Loucy (cell line): ENCODE results near the gene SOHLH1.

Experiments used
- H2AFZ ChIP-seq: fragments of 200-600 bp; sonication (generic); 2 replicates; pipeline ENCODE4 v1.6.0; 2016; ENCODE audit warnings: antibody characterized with exemption, mild to moderate bottlenecking, low read length, moderate library complexity
- H3F3A ChIP-seq: fragments of 200-600 bp; 2 replicates; pipeline ENCODE4 v1.6.0; 2016; ENCODE audit warnings: antibody characterized with exemption, low read depth, mild to moderate bottlenecking
- H3K27me3 ChIP-seq: fragments of 200-600 bp; sonication (generic); 2 replicates; pipeline ENCODE4 v1.6.1; 2014; ENCODE audit warnings: low read length, mild to moderate bottlenecking; ENCODE audit not compliant: insufficient read depth, poor library complexity, severe bottlenecking
- H3K36me3 ChIP-seq: fragments of 200-600 bp; sonication (generic); 2 replicates; pipeline ENCODE4 v1.6.1; 2016; ENCODE audit warnings: low read length; ENCODE audit not compliant: insufficient read depth
- H3K4me1 ChIP-seq: fragments of 200-600 bp; sonication (generic); 2 replicates; pipeline ENCODE4 v1.5.1; 2014; ENCODE audit warnings: low read length, mild to moderate bottlenecking; ENCODE audit not compliant: insufficient read depth, poor library complexity, severe bottlenecking
- H3K4me2 ChIP-seq: fragments of 200-600 bp; sonication (generic); 2 replicates; pipeline ENCODE4 v1.6.0; 2014; ENCODE audit warnings: antibody characterized with exemption, low read length, low read depth, mild to moderate bottlenecking; ENCODE audit not compliant: poor library complexity, severe bottlenecking
- H3K4me3 ChIP-seq: fragments of 200-600 bp; sonication (generic); 2 replicates; pipeline ENCODE4 v1.5.1; 2014; ENCODE audit warnings: low read length, mild to moderate bottlenecking, mixed read lengths; ENCODE audit not compliant: poor library complexity, severe bottlenecking
- H3K79me2 ChIP-seq: fragments of 200-600 bp; sonication (generic); 2 replicates; pipeline ENCODE4 v1.6.1; 2014; ENCODE audit warnings: low read length; ENCODE audit not compliant: insufficient read depth
- H3K9ac ChIP-seq: fragments of 200-600 bp; sonication (generic); 2 replicates; pipeline ENCODE4 v1.6.0; 2014; ENCODE audit warnings: mild to moderate bottlenecking, low read depth, low read length, moderate library complexity; ENCODE audit not compliant: poor library complexity, severe bottlenecking
- H3K9me2 ChIP-seq: fragments of 200-600 bp; sonication (generic); replicated peaks from 2 replicates; pipeline ENCODE4 v1.6.1; 2016; ENCODE audit warnings: low read depth, low read length, mixed read lengths
- H3K9me3 ChIP-seq: fragments of 200-600 bp; sonication (generic); 2 replicates; pipeline ENCODE4 v1.6.1; 2014; ENCODE audit warnings: mild to moderate bottlenecking, antibody characterized with exemption, low read length, low read depth; ENCODE audit not compliant: insufficient read depth
- H4K20me1 ChIP-seq: fragments of 200-600 bp; sonication (generic); 2 replicates; pipeline ENCODE4 v1.6.0; 2014; ENCODE audit warnings: antibody characterized with exemption, low read length, mild to moderate bottlenecking; ENCODE audit not compliant: insufficient read depth, poor library complexity, severe bottlenecking
- CTCF ChIP-seq: fragments of 200-600 bp; sonication (generic); conservative IDR thresholded peaks from 2 replicates; pipeline ENCODE4 v1.5.1; 2014; ENCODE audit warnings: mild to moderate bottlenecking, antibody characterized with exemption, low read length
- EZH2phosphoT487 ChIP-seq: fragments of 200-600 bp; IDR thresholded peaks from 2 replicates; pipeline ENCODE4 v1.6.1; 2018; ENCODE audit warnings: antibody characterized with exemption, mild to moderate bottlenecking, moderate library complexity, borderline replicate concordance

The SOHLH1 gene

GRCh38 chr9:135715056-135715595 lies 15.8 kb upstream of the SOHLH1 start:
- Histone ChIP-seq H3F3A (no peaks in the 10 kb centered on the region), H3K79me2 (no peaks in the 10 kb centered on the region), H3K9ac (no peak overlapping the region), H3K9me2 (no peaks in the 10 kb centered on the region), H4K20me1 (no peaks in the 10 kb centered on the region), H2AFZ (no peak overlapping the region), H3K27me3 (no peaks in the 10 kb centered on the region), H3K9me3 (no peaks in the 10 kb centered on the region; the same call in 1 of the 2 replicates), H3K4me2 (no peak overlapping the region), H3K4me3 (no peak overlapping the region), H3K4me1 (no peaks in the 10 kb centered on the region), H3K36me3 (no peaks in the 10 kb centered on the region)
- TF ChIP-seq CTCF, result no peak
- TF ChIP-seq EZH2phosphoT487, result no peak

GRCh38 chr9:135714242-135715055 lies 15.2 kb upstream of the SOHLH1 start:
- H3F3A ChIP-seq, result no peaks in the 10 kb centered on the region
- H3K4me1 ChIP-seq, result no peaks in the 10 kb centered on the region
- no peaks in the 10 kb centered on the region for H3K79me2 ChIP-seq
- no peaks in the 10 kb centered on the region for H3K36me3 ChIP-seq
- H3K27me3 ChIP-seq, result no peaks in the 10 kb centered on the region
- no peaks in the 10 kb centered on the region for H3K9me2 ChIP-seq
- no peaks in the 10 kb centered on the region for H4K20me1 ChIP-seq
- H3K9me3 ChIP-seq, result no peaks in the 10 kb centered on the region; the same call in 1 of the 2 replicates
- no peak for TF ChIP-seq EZH2phosphoT487
- no peak for TF ChIP-seq CTCF
- H3K4me3 ChIP-seq, result no peak overlapping the region
- no peak overlapping the region for H2AFZ ChIP-seq
- H3K4me2 ChIP-seq, result no peak overlapping the region
- no peak overlapping the region for H3K9ac ChIP-seq

GRCh38 chr9:135712613-135713295 lies 13.5 kb upstream of the SOHLH1 start:
- Histone ChIP-seq H3K9me3 (no peaks in the 10 kb centered on the region; the same call in 1 of the 2 replicates), H3K4me1 (no peaks in the 10 kb centered on the region)
- no peak for TF ChIP-seq EZH2phosphoT487
- no peak for TF ChIP-seq CTCF

More at GRCh38 chr9:135712613-135713295, 13.5 kb upstream of the SOHLH1 start:
- no peaks in the 10 kb centered on the region for H3K36me3 ChIP-seq
- H3K9me2 ChIP-seq, result no peaks in the 10 kb centered on the region
- H3K27me3 ChIP-seq, result no peaks in the 10 kb centered on the region
- no peaks in the 10 kb centered on the region for H3K79me2 ChIP-seq
- no peak overlapping the region for H3K4me3 ChIP-seq
- no peaks in the 10 kb centered on the region for H3F3A ChIP-seq
- no peaks in the 10 kb centered on the region for H4K20me1 ChIP-seq
- no peak overlapping the region for H2AFZ ChIP-seq
- no peak overlapping the region for H3K4me2 ChIP-seq
- H3K9ac ChIP-seq, result no peak overlapping the region
